Ovary (tissue), 3 donors: Measurements from ENCODE around the gene JPT2.

Experiments used
- CTCF ChIP-seq, 3 donors: fragments of 450-650 bp in 2 of 3; fragments of 200-600 bp in 1 of 3; IDR thresholded peaks; one replicate each; pipeline versions ENCODE4 v1.5.1 to v1.8.0; 2016 to 2022; ENCODE audit warnings: antibody characterized with exemption in 3 of 3, mild to moderate bottlenecking in 1 of 3
- POLR2A ChIP-seq: fragments of 450-650 bp; IDR thresholded peaks from one replicate; pipeline ENCODE4 v1.6.1; 2017; ENCODE audit warnings: antibody characterized with exemption, mild to moderate bottlenecking, moderate library complexity
- donor health status: DM: no; HTN: no; CAD: no.

DNA sequence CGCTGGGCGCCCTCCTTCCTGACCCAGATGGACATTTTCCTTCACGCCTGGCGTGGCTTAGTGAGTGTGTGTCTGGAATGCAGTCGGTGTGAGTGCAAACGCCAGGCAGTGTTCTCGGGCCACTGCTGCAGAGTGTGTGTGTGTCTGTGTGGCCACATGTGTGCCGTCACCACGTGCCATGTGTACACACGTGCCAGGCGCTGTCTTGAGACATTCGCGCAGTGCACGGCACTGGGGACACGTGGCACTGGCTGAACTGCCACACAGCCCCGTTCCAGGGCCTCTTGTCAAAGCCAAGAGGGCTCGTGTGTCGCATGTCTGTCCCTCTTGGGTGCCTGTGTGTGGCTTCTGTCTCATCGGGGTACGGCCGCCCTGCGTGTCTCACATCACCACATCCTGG lies 56.7 kb downstream of the JPT2 start:
- no peak for TF ChIP-seq CTCF (IDR thresholded peaks at IDR 0.05)
- no peak for TF ChIP-seq POLR2A
